GM12878 (cell line): Measurements from ENCODE around the gene PC. TPM values are rescaled to one million over a fixed set of nuclear protein-coding genes. Genes with fewer than 3 reads are reported as not detected.

ENCODE experiments used
- ATAC-seq: fragments of 200-7000 bp; cut with Tn5 transposase; 3 replicates; pipeline ENCODE4 v1.9.1; 2020; ENCODE audit warnings: mild to moderate bottlenecking, moderate library complexity
- BruUV-seq: library from RNA; stranded (reverse); fragments of 400-500 nt; replicated peaks from 2 replicates; lab custom pipeline; 2021; lab: Mats Ljungman, UMichigan
- CTCF ChIA-PET: fragments of 300-600 bp; sonication (Branson Sonifier 250); formaldehyde crosslinking; extraction: SDS; loops from one replicate; lab custom pipeline; 2021; ENCODE audit warnings: inconsistent platforms; lab: Yijun Ruan, JAX
- POLR2A ChIA-PET: fragments of 350-600 bp; formaldehyde crosslinking; extraction: SDS; loops from one replicate; lab custom pipeline; 2021; ENCODE audit warnings: inconsistent platforms; lab: Charles Lee
- RAD21 ChIA-PET: fragments of 300-600 bp; sonication (Branson Sonifier 250); formaldehyde crosslinking; loops from one replicate; lab custom pipeline; 2023; ENCODE audit warnings: antibody characterized with exemption; ENCODE audit not compliant: unreplicated experiment; lab: Charles Lee
- SMC1A ChIA-PET: fragments of 300-600 bp; sonication (Branson Sonifier 250); formaldehyde crosslinking; loops from one replicate; lab custom pipeline; 2023; ENCODE audit not compliant: unreplicated experiment, uncharacterized antibody; lab: Charles Lee
- DNase-seq: peaks from one replicate; pipeline ENCODE4 v3.0.0-alpha.2; 2011; ENCODE audit warnings: low read depth, low spot score
- FAIRE-seq: peaks from 3 replicates; lab custom pipeline; 2011; peaks lifted over from hg19 to GRCh38; lab: Jason Lieb, UNC
- H2AFZ ChIP-seq: 2 replicates; pipeline ENCODE4 v1.6.0; 2011; ENCODE audit warnings: low read depth, low read length, control low read depth; ENCODE audit not compliant: control insufficient read depth
- H3K27ac ChIP-seq: 2 replicates; pipeline ENCODE4 v1.5.1; 2011; ENCODE audit warnings: control low read depth; ENCODE audit not compliant: control insufficient read depth, insufficient read depth
- H3K27me3 ChIP-seq, 2 experiments: replicated peaks in 1 of 2; 2 replicates each; pipeline versions ENCODE4 v1.6.0 to v1.6.1; 2011; ENCODE audit warnings: low read length in 1 of 2; ENCODE audit not compliant: control insufficient read depth in 2 of 2, insufficient read depth in 2 of 2
- H3K36me3 ChIP-seq, 2 experiments: 2 replicates each; pipeline ENCODE4 v1.5.1; 2011; ENCODE audit warnings: low read length in 1 of 2; ENCODE audit not compliant: control insufficient read depth in 2 of 2, insufficient read depth in 2 of 2
- H3K4me1 ChIP-seq: 2 replicates; pipeline ENCODE4 v1.6.1; 2011; ENCODE audit warnings: mild to moderate bottlenecking, low read length, moderate library complexity, mixed read lengths; ENCODE audit not compliant: control insufficient read depth, insufficient read depth
- H3K4me2 ChIP-seq: 2 replicates; pipeline ENCODE4 v1.6.0; 2011; ENCODE audit warnings: control low read depth; ENCODE audit not compliant: control insufficient read depth, insufficient read depth
- H3K4me3 ChIP-seq: fragments of 200-600 bp; sonication (generic); 2 replicates; pipeline ENCODE4 v1.5.1; 2016
- H3K79me2 ChIP-seq: 2 replicates; pipeline ENCODE4 v1.6.0; 2011; ENCODE audit warnings: low read length; ENCODE audit not compliant: control insufficient read depth, insufficient read depth
- H3K9ac ChIP-seq: 2 replicates; pipeline ENCODE4 v1.8.0; 2011; ENCODE audit warnings: low read length, control low read depth, mixed read lengths; ENCODE audit not compliant: control insufficient read depth, insufficient read depth
- H3K9me3 ChIP-seq: replicated peaks from 3 replicates; pipeline ENCODE4 v1.5.1; 2011; ENCODE audit warnings: mild to moderate bottlenecking, low read length; ENCODE audit not compliant: control insufficient read depth, insufficient read depth
- H4K20me1 ChIP-seq: 2 replicates; pipeline ENCODE4 v1.6.0; 2011; ENCODE audit not compliant: control insufficient read depth, insufficient read depth
- ASH2L ChIP-seq: fragments of 300-600, 200-600 bp; sonication (generic); IDR thresholded peaks from 2 replicates; pipeline ENCODE4 v1.6.1; 2017; ENCODE audit warnings: low read depth, mild to moderate bottlenecking, borderline replicate concordance
- BCL11A ChIP-seq: IDR thresholded peaks from 2 replicates; pipeline ENCODE4 v1.6.1; 2011; ENCODE audit warnings: low read depth, low read length
- CBX3 ChIP-seq: fragments of 200-600 bp; sonication (generic); IDR thresholded peaks from 2 replicates; pipeline ENCODE4 v1.6.1; 2016; ENCODE audit warnings: low read depth, borderline replicate concordance
- CEBPZ ChIP-seq: fragments of 150-350 bp; IDR thresholded peaks from 2 replicates; pipeline ENCODE4 v1.6.1; 2016; ENCODE audit warnings: low read depth, low read length
- E2F4 ChIP-seq: IDR thresholded peaks from 2 replicates; pipeline ENCODE4 v1.6.1; 2012; ENCODE audit warnings: low read depth, low read length, improper control_type of control experiment
- MYC ChIP-seq: IDR thresholded peaks from 2 replicates; pipeline ENCODE4 v1.6.1; 2011; ENCODE audit warnings: mild to moderate bottlenecking, low read length, moderate library complexity, inconsistent platforms; ENCODE audit not compliant: insufficient read depth, insufficient replicate concordance, insufficient read length, severe bottlenecking
- NFYB ChIP-seq: IDR thresholded peaks from 2 replicates; pipeline ENCODE4 v1.6.1; 2011; ENCODE audit warnings: low read depth, mild to moderate bottlenecking, low read length, improper control_type of control experiment, moderate library complexity; ENCODE audit not compliant: insufficient read depth
- NR2F1 ChIP-seq: fragments of 450-650 bp; conservative IDR thresholded peaks from 2 replicates; pipeline ENCODE4 v1.6.1; 2017; ENCODE audit warnings: mild to moderate bottlenecking
- RAD21 ChIP-seq: IDR thresholded peaks from 2 replicates; pipeline ENCODE4 v1.6.1; 2011; ENCODE audit warnings: mild to moderate bottlenecking, low read depth, low read length, moderate library complexity; ENCODE audit not compliant: insufficient read depth
- RELA ChIP-seq: fragments of 450-650 bp; IDR thresholded peaks from 2 replicates; pipeline ENCODE4 v1.8.0; 2014; ENCODE audit warnings: borderline replicate concordance; ENCODE audit not compliant: partially characterized antibody
- SIN3A ChIP-seq: IDR thresholded peaks from 2 replicates; pipeline ENCODE4 v1.6.1; 2012; ENCODE audit warnings: low read depth, low read length, improper control_type of control experiment
- SREBF1 ChIP-seq: IDR thresholded peaks from 2 replicates; pipeline ENCODE4 v1.6.1; 2012; ENCODE audit warnings: mild to moderate bottlenecking, low read length
- SUZ12 ChIP-seq: fragments of 200-600 bp; sonication (generic); IDR thresholded peaks from one replicate; pipeline ENCODE4 v1.6.1; 2018; ENCODE audit warnings: antibody characterized with exemption, mild to moderate bottlenecking; ENCODE audit not compliant: unreplicated experiment
- ZBED1 ChIP-seq: IDR thresholded peaks from 2 replicates; pipeline ENCODE4 v1.6.1; 2016; ENCODE audit warnings: borderline replicate concordance
- ZBTB11 ChIP-seq: fragments of 450-650 bp; formaldehyde crosslinking; IDR thresholded peaks from 2 replicates; pipeline ENCODE4 v1.5.0; 2022; ENCODE audit warnings: mild to moderate bottlenecking, missing genetic modification characterization
- WGBS: methylation state at CpG from one replicate; pipeline ENCODE4 v1.1.6; 2016; ENCODE audit warnings: low lambda C conversion rate; ENCODE audit not compliant: insufficient replicate concordance, insufficient coverage; ENCODE audit errors: missing lambda C conversion rate; 5-methylcytosine and 5-hydroxymethylcytosine counted together
- in situ Hi-C: fragments of 300-500 bp; cut with MboI; formaldehyde crosslinking; loops from 9 replicates; pipeline ENCODE4 v1.14.3; 2018; ENCODE audit warnings: mixed read lengths
- intact Hi-C: fragments of 100-400 bp; cut with micrococcal nuclease; formaldehyde crosslinking; loops from one replicate; pipeline ENCODE4 v1.14.2; 2022; ENCODE audit not compliant: unreplicated experiment
- polyA plus RNA-seq, 11 experiments: library from polyadenylated mRNA; depleted of rRNA in 4 of 11; unstranded in 6 of 11; stranded (reverse) in 5 of 11; fragments of >200 nt; fragmentation: Nextera tagmentation in 4 of 11; fragmentation: Illumina TruSeq in 1 of 11; extraction: Ambion mirVana in 4 of 11; extraction: Trizol in 1 of 11; gene quantifications; 1 replicate in 1 of 11; 2 replicates in 10 of 11; pipeline versions ENCODE4 v1.2.1 to v1.2.3, GENCODE V29; 2011 to 2016; ENCODE audit warnings: inconsistent platforms in 2 of 11, missing spikeins in 2 of 11, low read depth in 1 of 11
- total RNA-seq, 4 experiments: library from RNA; depleted of rRNA in 3 of 4; stranded (reverse); fragments of >200 nt in 3 of 4; fragmentation: Illumina TruSeq in 1 of 4; extraction: Trizol in 1 of 4; gene quantifications; 2 replicates each; pipeline versions ENCODE4 v1.2.1 to v1.2.3, GENCODE V29; 2013 to 2021

PC gene
- total and polyA plus RNA-seq, 10 of the 15 experiments (the other 5 are each of a cell fraction or from before 2014, with no cell fraction given): 0.22 to 10.3 (median 4.5) TPM

- no peaks in the 10 kb centered on the region; the same call in 1 of the 2 replicates for H4K20me1 ChIP-seq
- POLR2A ChIA-PET: no interaction called here
- WGBS: 58% methylated on average over 9 of the region's 11 CpGs
- ATAC-seq (no peak), FAIRE-seq (no peak), DNase-seq (no peak)
- no peaks in the 10 kb centered on the region for H3K4me1 ChIP-seq
- no peak overlapping the region for H3K4me2 ChIP-seq
- SMC1A ChIA-PET: no interaction called here
- peaks cover 0 to 3% of the 10 kb centered on the region in 2 experiments; a peak in 2 of 4 replicates for H3K27me3 ChIP-seq
- no peaks in the 10 kb centered on the region for H3K36me3 ChIP-seq
- no peak overlapping the region for H2AFZ ChIP-seq
- RAD21 ChIA-PET: no interaction called here
- H3K4me3 ChIP-seq: no peak overlapping the region
- no peak overlapping the region for H3K27ac ChIP-seq
- in situ Hi-C loops: no loop called here
- no peaks in the 10 kb centered on the region for H3K79me2 ChIP-seq
- CTCF ChIA-PET: interaction anchor here (0.8 to 1.3 kb wide), 2 partner anchors 142 to 186 kb away, joined by 3 to 4 read pairs; no protein-coding TSS in a partner anchor
- no peak for TF ChIP-seq RAD21
- TF ChIP-seq BCL11A: no peak
- TF ChIP-seq NR2F1: no peak
- TF ChIP-seq CEBPZ: no peak
- no peak for TF ChIP-seq ZBED1
- TF ChIP-seq CBX3: no peak
- TF ChIP-seq ZBTB11: no peak
- TF ChIP-seq ASH2L: no peak
- no peak for TF ChIP-seq SIN3A
- no peak for TF ChIP-seq NFYB
- no peak for TF ChIP-seq MYC
- no peak for TF ChIP-seq SUZ12
- no peak for TF ChIP-seq RELA
- TF ChIP-seq SREBF1: no peak
- no peak for TF ChIP-seq E2F4
- no peak overlapping the region for H3K9ac ChIP-seq
- BruUV-seq: no TSS peak
- H3K9me3 ChIP-seq: no peaks in the 10 kb centered on the region
- intact Hi-C loops: no loop called here
These were observed 72.2 kb downstream of the PC start for GRCh38 chr11:66885950-66886440.
